ENCODE data around the gene SGSM2.

SGSM2 gene

GRCh38 chr17:2371183-2372130 is 34.2 kb downstream of the SGSM2 start:
- WGBS (ENCODE audit: extremely low coverage, insufficient coverage, low lambda C conversion rate), result no CpG with 5 or more reads among the region's 30 CpGs
- Histone ChIP-seq H2AK5ac (ENCODE audit: low read length) (no peak overlapping the region), H3K79me2 (ENCODE audit: control insufficient read depth, insufficient read depth, low read length) (no peaks in the 10 kb centered on the region), H3K79me1 (ENCODE audit: low read length) (no peaks in the 10 kb centered on the region), H4K5ac (ENCODE audit: low read length) (no peak overlapping the region), H3K9ac (ENCODE audit: low read length) (no peak overlapping the region), H3K18ac (ENCODE audit: low read length) (no peak overlapping the region), H3K27ac (ENCODE audit: low read depth, low read length) (no peak overlapping the region), H3K27me3 (ENCODE audit: insufficient read depth, low read length, poor library complexity) (no peaks in the 10 kb centered on the region), H2BK120ac (ENCODE audit: low read depth, low read length) (no peak overlapping the region), H2BK5ac (ENCODE audit: low read length) (no peak overlapping the region), H3K4ac (ENCODE audit: low read depth, low read length) (no peak overlapping the region), H3K4me2 (ENCODE audit: low read length) (no peak overlapping the region), H2BK15ac (replicated peaks; ENCODE audit: low read depth) (no peak overlapping the region), H3K56ac (ENCODE audit: low read length) (no peak overlapping the region), H3K23ac (ENCODE audit: low read length) (no peak overlapping the region), H3K4me1 (ENCODE audit: control insufficient read depth, low read depth, low read length) (no peaks in the 10 kb centered on the region), H3K36me3 (ENCODE audit: control insufficient read depth, insufficient read depth, low read length) (no peaks in the 10 kb centered on the region), H3K4me3 (ENCODE audit: low read length) (no peak overlapping the region), H4K8ac (ENCODE audit: low read depth, low read length) (no peak overlapping the region)
- DNase-seq, result no peak

GRCh38 chr17:2372180-2372579 is 34.9 kb downstream of the SGSM2 start:
- Histone ChIP-seq H4K5ac (ENCODE audit: low read length) (no peak overlapping the region), H3K27ac (ENCODE audit: low read depth, low read length) (no peak overlapping the region), H3K79me1 (ENCODE audit: low read length) (no peaks in the 10 kb centered on the region), H3K23ac (ENCODE audit: low read length) (no peak overlapping the region), H2BK120ac (ENCODE audit: low read depth, low read length) (no peak overlapping the region), H4K8ac (ENCODE audit: low read depth, low read length) (no peak overlapping the region), H2BK5ac (ENCODE audit: low read length) (no peak overlapping the region), H3K18ac (ENCODE audit: low read length) (no peak overlapping the region), H3K4me2 (ENCODE audit: low read length) (no peak overlapping the region), H2AK5ac (ENCODE audit: low read length) (no peak overlapping the region), H3K4me1 (ENCODE audit: control insufficient read depth, low read depth, low read length) (no peaks in the 10 kb centered on the region), H3K4ac (ENCODE audit: low read depth, low read length) (no peak overlapping the region), H3K4me3 (ENCODE audit: low read length) (no peak overlapping the region), H3K56ac (ENCODE audit: low read length) (no peak overlapping the region), H3K9ac (ENCODE audit: low read length) (no peak overlapping the region), H3K36me3 (ENCODE audit: control insufficient read depth, insufficient read depth, low read length) (no peaks in the 10 kb centered on the region), H2BK15ac (replicated peaks; ENCODE audit: low read depth) (no peak overlapping the region), H3K79me2 (ENCODE audit: control insufficient read depth, insufficient read depth, low read length) (no peaks in the 10 kb centered on the region), H3K27me3 (ENCODE audit: insufficient read depth, low read length, poor library complexity) (no peaks in the 10 kb centered on the region)
- no peak for DNase-seq
- no CpG with 5 or more reads among the region's 26 CpGs for WGBS (ENCODE audit: extremely low coverage, insufficient coverage, low lambda C conversion rate)

GRCh38 chr17:2372681-2373080 is 35.4 kb downstream of the SGSM2 start:
- H3K4me3 ChIP-seq (ENCODE audit: low read length), result no peak overlapping the region
- no peak overlapping the region for H3K23ac ChIP-seq (ENCODE audit: low read length)
- no peak overlapping the region for H3K4me2 ChIP-seq (ENCODE audit: low read length)
- H3K4me1 ChIP-seq (ENCODE audit: control insufficient read depth, low read depth, low read length), result no peaks in the 10 kb centered on the region
- H2AK5ac ChIP-seq (ENCODE audit: low read length), result no peak overlapping the region
- no peak overlapping the region for H3K9ac ChIP-seq (ENCODE audit: low read length)
- no peak overlapping the region for H3K56ac ChIP-seq (ENCODE audit: low read length)
- H2BK15ac ChIP-seq (replicated peaks; ENCODE audit: low read depth), result no peak overlapping the region
- no peak overlapping the region for H4K8ac ChIP-seq (ENCODE audit: low read depth, low read length)
- H3K18ac ChIP-seq (ENCODE audit: low read length), result no peak overlapping the region
- no peaks in the 10 kb centered on the region for H3K79me2 ChIP-seq (ENCODE audit: control insufficient read depth, insufficient read depth, low read length)
- WGBS (ENCODE audit: extremely low coverage, insufficient coverage, low lambda C conversion rate), result no CpG with 5 or more reads among the region's 16 CpGs
- no peaks in the 10 kb centered on the region for H3K79me1 ChIP-seq (ENCODE audit: low read length)
- H4K5ac ChIP-seq (ENCODE audit: low read length), result no peak overlapping the region
- H3K4ac ChIP-seq (ENCODE audit: low read depth, low read length), result no peak overlapping the region
- no peaks in the 10 kb centered on the region for H3K27me3 ChIP-seq (ENCODE audit: insufficient read depth, low read length, poor library complexity)
- no peak overlapping the region for H2BK120ac ChIP-seq (ENCODE audit: low read depth, low read length)
- H3K27ac ChIP-seq (ENCODE audit: low read depth, low read length), result no peak overlapping the region
- H3K36me3 ChIP-seq (ENCODE audit: control insufficient read depth, insufficient read depth, low read length), result no peaks in the 10 kb centered on the region
- no peak overlapping the region for H2BK5ac ChIP-seq (ENCODE audit: low read length)
- no peak for DNase-seq

- Histone ChIP-seq H2BK5ac (ENCODE audit: low read length) (no peak overlapping the region), H3K4me2 (ENCODE audit: low read length) (no peak overlapping the region), H2BK120ac (ENCODE audit: low read depth, low read length) (no peak overlapping the region), H2AK5ac (ENCODE audit: low read length) (no peak overlapping the region), H4K8ac (ENCODE audit: low read depth, low read length) (no peak overlapping the region), H3K27me3 (ENCODE audit: insufficient read depth, low read length, poor library complexity) (no peaks in the 10 kb centered on the region), H3K23ac (ENCODE audit: low read length) (no peak overlapping the region), H3K56ac (ENCODE audit: low read length) (no peak overlapping the region), H4K5ac (ENCODE audit: low read length) (no peak overlapping the region), H3K27ac (ENCODE audit: low read depth, low read length) (no peak overlapping the region), H3K18ac (ENCODE audit: low read length) (no peak overlapping the region), H3K79me1 (ENCODE audit: low read length) (no peaks in the 10 kb centered on the region), H3K4ac (ENCODE audit: low read depth, low read length) (no peak overlapping the region), H3K79me2 (ENCODE audit: control insufficient read depth, insufficient read depth, low read length) (no peaks in the 10 kb centered on the region), H3K4me1 (ENCODE audit: control insufficient read depth, low read depth, low read length) (no peaks in the 10 kb centered on the region), H3K4me3 (ENCODE audit: low read length) (no peak overlapping the region), H3K36me3 (ENCODE audit: control insufficient read depth, insufficient read depth, low read length) (no peaks in the 10 kb centered on the region), H3K9ac (ENCODE audit: low read length) (no peak overlapping the region), H2BK15ac (replicated peaks; ENCODE audit: low read depth) (no peak overlapping the region)
- DNase-seq, result no peak
- WGBS (ENCODE audit: extremely low coverage, insufficient coverage, low lambda C conversion rate), result no CpG with 5 or more reads among the region's 18 CpGs
Measured at GRCh38 chr17:2373179-2373578, 35.9 kb downstream of the SGSM2 start.

- Histone ChIP-seq H3K79me2 (ENCODE audit: control insufficient read depth, insufficient read depth, low read length) (no peaks in the 10 kb centered on the region), H2BK15ac (replicated peaks; ENCODE audit: low read depth) (no peak overlapping the region), H3K79me1 (ENCODE audit: low read length) (no peaks in the 10 kb centered on the region), H3K56ac (ENCODE audit: low read length) (no peak overlapping the region), H2AK5ac (ENCODE audit: low read length) (no peak overlapping the region), H3K9ac (ENCODE audit: low read length) (no peak overlapping the region), H3K27me3 (ENCODE audit: insufficient read depth, low read length, poor library complexity) (no peaks in the 10 kb centered on the region), H3K4ac (ENCODE audit: low read depth, low read length) (no peak overlapping the region), H3K4me2 (ENCODE audit: low read length) (no peak overlapping the region), H2BK5ac (ENCODE audit: low read length) (no peak overlapping the region), H4K8ac (ENCODE audit: low read depth, low read length) (no peak overlapping the region), H4K5ac (ENCODE audit: low read length) (no peak overlapping the region), H3K23ac (ENCODE audit: low read length) (no peak overlapping the region), H3K4me1 (ENCODE audit: control insufficient read depth, low read depth, low read length) (no peaks in the 10 kb centered on the region), H3K36me3 (ENCODE audit: control insufficient read depth, insufficient read depth, low read length) (no peaks in the 10 kb centered on the region), H3K27ac (ENCODE audit: low read depth, low read length) (no peak overlapping the region), H2BK120ac (ENCODE audit: low read depth, low read length) (no peak overlapping the region), H3K4me3 (ENCODE audit: low read length) (no peak overlapping the region), H3K18ac (ENCODE audit: low read length) (no peak overlapping the region)
- no peak for DNase-seq
- no CpG with 5 or more reads among the region's 11 CpGs for WGBS (ENCODE audit: extremely low coverage, insufficient coverage, low lambda C conversion rate)
Measured at GRCh38 chr17:2374549-2375285, 37.4 kb downstream of the SGSM2 start.
